Stimulated activated CD8-positive, alpha-beta memory T cell treated with anti-CD3 and anti-CD28 coated beads, Interleukin-2, amount 100 ng/mL, for 48 hours (primary cell): ENCODE results near the gene DGCR2.
"Not testable (repeated sequence)": the region's sequence is repeated elsewhere in the genome, so short reads cannot be mapped to it uniquely, and the experiment has no call there.

Source experiments
- DNase-seq, 2 donors: peaks; one replicate each; pipeline ENCODE4 v3.0.0-alpha.2; 2020; ENCODE audit warnings: low read depth in 2 of 2

DGCR2 gene

DNA sequence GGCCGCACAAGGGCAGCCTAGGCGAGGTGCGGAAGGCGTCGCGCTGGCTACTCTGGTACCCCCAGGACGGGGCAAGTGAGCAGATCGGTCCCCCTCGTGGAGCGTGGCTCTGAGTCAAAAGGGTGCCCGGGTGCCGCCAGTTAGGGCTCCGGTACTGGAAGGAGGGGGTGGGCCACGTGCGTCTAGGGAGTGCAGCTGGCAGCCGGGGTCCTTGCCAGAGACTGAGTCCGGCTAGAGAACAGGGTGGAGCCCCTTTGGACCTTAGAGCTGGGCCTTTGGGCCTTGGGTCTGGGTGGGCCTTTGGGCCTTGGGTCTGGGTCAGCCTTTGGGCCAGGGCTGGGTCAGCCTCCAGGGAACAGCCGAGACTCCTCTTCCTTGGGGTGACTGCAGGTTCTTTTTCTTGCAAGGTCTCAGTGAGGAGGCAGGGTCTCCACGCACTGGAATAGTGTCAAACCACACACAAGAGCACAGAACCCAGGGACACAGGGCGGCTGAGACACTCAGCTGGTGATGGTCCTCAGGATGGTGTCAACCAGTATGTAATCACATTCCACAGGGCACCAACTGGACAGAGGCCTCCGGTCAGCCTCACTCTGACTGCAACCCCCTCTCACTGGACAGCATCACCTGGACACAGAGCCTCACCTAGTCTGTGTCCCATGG lies 91.9 kb downstream of the DGCR2 start:
- not testable (repeated sequence) for DNase-seq

DNA sequence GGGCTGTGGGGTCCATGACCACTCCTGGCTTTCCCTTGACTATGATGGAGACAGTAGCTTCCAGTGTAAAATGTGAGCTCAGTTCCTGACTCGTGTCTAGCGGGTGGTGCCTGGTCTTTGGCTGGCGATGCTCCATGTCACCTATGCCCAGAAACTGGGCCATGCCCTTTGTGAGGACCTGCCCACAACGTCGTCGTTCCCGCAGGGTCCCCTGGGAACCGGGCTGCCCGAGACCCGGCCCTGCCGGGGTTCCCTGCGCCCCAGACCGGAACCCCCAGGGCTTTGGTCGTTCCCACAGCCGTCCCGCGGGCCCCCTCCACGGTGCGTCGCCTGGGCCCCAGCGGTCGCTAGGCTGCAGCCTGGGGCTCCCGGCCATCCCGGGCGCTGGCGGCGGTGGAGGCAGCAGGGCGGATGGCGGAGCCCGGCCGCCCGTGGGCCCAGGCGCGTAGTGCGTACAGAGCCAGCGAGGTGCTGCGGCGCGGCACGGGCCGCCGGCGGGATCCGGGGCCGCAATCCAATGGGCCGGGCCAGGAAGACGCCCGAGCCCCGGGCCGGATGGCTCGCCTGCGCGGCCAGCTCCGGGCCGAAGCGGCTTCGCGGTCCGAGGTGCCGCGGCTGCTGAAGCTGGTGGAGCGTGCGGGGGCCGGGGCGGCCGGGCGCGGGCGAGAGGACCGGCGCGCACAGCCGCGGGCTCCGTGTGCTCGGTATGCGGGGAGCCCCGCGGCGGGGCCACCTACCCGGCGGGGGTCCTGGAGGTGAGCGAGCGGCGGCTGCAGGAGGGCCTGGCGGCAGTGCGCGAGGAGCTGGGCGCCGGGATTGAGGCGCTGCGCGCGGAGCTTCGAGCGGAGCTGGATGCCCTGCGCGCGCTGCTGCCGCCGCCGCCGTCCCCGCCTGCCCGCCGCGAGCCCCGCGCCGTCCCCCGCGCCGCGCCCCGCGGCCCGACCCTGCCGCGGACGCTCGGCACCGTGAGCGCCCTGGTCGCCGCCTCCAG lies 92.8 kb downstream of the DGCR2 start:
- not testable (repeated sequence) for DNase-seq

DNA sequence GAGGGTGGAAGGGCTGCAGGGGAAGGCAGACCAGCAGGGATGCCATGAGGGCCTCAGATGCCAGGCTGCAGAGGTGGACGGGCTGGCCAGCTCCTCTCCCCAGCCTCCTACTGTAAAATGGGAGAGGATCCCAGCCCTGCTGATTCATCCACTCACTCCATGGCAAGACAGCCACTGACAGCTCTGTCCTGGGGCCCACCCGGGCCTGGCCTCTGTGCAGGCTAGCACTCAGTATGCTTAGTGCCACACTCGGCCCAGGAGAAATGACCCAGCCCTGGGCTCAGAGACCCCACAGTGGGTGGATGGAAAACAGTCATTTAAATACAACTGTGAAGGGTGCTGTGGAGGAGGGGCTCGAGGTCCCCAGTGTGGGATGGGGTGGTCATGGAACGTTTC lies 94.2 kb downstream of the DGCR2 start:
- DNase-seq, result not testable (repeated sequence)

DNA sequence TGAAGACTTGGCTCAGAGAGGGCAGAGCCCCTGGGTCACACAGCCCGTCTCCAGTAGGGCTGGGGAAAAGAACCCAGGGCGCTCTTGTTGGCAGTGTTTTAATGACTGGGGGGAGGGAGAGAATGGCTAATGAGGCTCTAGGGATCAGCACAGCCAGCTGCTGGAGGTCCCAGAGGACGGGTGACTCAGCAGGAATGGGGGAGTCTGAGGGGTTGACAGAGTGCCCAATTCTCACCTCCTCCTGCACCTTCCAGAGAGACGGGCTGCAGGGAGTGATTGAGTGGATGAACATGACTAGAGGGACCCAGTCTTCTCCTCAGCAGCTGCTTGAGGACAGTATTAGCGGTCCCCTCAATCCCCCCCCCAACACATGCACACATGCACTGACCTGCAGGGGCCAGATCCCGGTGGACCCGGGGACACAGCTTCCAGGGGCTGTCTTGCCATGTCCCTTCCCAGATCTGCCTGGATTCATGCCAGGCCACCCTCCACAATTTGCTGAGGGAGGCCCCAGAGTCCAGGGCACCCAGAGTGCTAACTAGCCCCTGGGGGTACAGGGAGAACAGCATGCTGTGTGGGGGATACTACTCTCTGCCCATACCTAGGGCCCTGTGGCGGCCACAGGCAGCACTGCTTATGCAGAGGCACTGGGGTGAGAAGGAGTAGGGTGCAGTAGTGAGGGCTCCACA lies 94.7 kb downstream of the DGCR2 start:
- DNase-seq, result not testable (repeated sequence)

DNA sequence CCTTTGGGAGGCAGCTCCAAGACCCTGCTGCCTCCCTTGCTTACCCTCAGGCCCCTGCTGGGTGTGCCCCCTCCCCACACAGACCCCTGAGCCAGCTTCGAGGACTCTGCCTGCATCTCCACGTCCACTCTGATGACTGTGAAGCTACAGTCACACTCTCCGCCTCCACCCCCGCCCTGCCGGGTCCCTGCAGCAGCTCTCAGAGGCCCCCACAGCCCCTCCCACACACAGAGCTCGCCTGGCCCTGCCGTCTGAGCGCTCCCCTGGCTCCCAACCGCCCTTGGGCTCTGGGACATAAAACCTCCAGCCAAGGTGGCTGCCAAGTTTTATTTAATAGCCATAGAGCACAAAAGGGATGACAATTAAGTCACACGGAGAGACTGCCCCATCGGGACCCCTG lies 96.1 kb downstream of the DGCR2 start:
- DNase-seq, result not testable (repeated sequence)

DNA sequence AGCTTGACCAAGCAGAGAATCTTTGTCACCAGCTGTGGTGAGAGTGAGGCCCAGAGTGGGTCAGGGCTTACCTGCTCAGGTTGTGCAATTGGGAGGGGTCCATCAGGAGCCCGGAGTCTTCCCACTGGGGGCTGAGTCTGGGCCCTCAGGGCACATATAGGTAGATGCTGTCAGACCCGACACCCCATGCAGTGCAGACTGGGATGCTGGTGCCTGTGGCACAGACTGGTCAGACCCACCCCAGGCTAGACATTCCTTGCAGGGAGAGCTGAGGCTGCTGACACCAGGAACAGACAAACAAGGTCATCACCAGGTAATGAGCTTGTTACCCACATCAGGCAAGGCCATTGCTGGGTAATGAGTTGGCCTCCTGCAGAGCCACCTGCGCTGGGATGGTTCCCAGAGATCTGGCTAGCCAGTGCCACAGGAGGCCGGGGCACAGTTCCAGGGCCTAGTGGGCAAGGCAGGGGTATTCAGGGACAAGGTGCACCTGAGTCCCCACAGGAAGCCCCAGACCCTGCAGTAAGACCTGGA lies 97.2 kb downstream of the DGCR2 start:
- DNase-seq, result not testable (repeated sequence)

DNA sequence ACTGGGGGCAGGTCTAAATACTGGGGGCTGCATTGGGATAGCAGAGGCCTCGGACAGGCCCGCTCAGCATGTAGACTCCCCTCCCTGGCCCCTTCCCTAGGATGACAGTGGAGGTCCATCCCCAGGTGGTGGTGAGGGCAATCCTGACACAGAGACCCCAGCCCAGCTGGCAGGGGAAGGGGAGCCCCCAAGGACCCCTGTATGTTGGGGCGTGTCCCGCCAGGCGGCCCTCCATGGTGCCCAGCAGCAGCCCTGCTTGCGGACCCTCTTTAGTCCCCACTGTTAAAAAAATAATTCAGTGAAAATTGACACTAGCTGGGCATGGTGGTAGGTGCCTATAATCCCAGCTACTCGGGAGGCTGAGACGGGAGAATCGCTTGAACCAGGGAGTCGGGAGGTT lies 98.3 kb downstream of the DGCR2 start:
- DNase-seq, result not testable (repeated sequence)

DNA sequence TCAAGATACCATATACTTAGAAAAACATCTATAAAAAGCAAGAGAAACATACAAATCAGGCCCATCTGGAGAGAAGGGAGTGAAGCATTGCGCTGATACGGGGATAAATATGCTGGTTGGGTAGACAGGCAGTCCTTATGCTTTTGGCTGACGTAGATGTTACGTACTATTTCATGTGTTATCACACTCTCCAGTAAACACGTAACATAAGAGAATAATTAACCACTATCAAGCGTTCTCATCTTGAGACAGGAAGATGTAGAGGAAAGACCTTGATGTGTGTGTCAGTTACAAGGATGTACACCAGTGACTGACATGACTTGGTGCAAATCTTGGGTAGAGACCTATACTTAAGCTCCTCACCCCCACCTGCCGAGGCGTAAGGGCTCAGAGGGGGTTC lies 99.5 kb downstream of the DGCR2 start:
- DNase-seq, result no peak

DNA sequence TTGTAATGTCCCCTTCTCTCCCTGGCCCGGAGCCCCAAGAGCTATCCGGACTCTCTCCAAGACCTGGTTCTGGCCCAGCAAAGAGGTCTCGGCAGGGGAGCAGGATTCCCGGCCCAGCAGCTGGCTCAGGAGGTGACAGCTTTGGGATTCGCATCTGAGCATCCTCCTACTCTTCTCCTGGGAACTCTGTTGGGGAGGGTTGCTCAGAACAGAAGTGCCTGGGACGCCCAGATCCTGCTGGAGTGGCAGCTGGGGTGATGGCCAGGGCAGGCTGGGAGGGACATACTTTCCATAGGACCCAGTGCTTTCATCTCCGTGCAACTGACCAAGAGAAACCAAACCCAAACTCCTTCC lies 102.6 kb downstream of the DGCR2 start:
- no peak for DNase-seq

DNA sequence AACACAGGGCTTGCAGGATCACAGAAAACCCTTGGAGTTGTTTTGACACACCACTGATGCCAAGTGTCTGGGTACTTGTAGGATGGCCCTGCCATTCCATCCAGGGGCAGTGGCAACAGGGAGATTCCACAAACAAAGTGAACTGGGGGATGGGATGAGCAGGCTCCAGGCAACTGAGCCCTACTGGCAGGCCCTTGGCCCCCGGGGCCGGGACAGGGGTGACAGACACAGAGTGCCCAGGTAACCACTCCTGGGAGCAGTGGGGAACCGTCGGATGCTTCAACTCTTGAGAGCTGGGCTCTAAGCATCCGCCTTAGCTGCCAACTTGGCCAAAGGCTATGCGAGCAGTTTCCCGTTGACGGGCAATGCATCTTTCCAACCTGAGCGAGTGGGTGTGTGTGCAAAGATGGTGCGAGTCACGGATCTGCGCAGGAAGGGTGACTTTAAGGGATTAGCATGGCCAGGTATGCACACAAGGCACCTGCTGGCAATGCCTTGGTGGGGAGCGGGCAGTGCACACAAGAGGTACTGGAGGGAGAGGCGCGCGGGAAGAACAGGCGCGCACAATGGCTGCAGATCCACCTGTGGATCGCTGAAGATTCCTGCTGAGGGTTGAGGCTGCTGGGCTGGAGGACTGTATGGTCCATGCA lies 103.1 kb downstream of the DGCR2 start:
- DNase-seq, result no peak

DNA sequence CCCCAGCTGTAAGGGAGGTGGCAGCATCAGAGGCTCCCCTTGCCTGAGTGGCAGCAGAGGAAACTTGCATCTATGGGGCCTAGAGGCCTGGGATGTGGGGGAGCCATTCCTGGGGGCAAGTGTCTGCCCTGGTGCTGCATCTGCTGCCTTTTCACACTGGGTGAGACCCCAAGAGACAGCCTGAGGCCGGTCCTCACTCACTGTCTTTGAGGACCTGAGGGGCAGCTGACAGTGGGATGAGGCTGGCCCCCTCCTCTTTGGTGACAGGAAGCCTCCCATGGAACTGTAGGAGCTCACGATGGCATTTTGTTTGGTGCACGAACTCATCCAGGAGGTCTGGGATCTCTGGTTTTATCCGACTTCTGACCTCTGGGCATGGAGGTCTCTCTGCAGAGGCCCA lies 104.0 kb downstream of the DGCR2 start:
- no peak for DNase-seq

DNA sequence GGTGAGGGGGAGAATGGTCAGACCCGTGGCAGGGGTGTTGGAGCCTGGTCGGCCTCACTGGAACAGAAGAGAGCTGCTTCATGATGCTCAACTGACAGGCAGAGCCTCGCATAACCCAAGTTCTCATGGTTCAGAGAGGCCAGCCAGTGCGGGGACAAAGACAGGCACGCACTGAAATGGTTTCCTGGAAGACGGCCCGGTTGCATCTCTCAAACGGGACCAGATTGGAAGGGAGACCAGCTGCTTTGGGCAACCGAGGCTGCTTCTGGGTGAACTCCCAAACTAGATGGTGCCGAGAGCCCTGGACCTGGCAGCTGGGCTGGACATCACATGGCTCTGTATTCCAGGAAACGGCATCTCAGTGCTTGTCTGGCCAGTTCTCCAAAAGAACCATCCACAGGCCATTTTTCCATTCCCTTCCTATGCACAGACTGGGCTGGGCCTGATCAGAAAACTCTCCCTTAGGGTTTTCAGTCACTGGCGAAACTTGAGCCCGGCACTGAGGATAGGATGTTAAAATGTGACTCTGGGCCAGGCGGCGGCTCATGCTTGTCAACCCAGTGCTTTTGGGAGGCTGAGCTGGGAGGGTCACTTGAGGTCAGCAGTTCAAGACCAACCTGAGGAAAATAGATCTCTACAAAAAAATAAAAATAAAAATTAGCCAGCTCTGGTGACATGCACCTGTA lies 106.0 kb downstream of the DGCR2 start:
- DNase-seq, result no peak

DNA sequence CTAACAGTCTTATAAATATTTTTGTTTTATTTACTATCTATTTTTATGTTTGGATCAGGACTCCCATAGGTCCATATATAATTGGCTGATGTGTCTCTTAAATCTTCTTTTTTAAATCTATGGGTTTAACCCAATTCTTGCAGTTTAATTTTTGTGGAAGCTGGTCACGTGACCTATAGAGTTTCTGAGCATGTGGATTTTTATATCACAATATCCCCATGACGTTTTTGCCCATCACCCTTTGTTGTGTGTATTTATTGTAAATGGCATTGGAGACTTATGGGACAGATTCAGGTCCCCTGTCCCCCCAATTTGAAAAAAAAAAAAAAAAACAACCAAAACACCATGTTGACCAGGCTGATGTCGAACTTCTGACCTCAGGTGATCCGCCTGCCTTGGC lies 107.3 kb downstream of the DGCR2 start:
- no peak for DNase-seq

DNA sequence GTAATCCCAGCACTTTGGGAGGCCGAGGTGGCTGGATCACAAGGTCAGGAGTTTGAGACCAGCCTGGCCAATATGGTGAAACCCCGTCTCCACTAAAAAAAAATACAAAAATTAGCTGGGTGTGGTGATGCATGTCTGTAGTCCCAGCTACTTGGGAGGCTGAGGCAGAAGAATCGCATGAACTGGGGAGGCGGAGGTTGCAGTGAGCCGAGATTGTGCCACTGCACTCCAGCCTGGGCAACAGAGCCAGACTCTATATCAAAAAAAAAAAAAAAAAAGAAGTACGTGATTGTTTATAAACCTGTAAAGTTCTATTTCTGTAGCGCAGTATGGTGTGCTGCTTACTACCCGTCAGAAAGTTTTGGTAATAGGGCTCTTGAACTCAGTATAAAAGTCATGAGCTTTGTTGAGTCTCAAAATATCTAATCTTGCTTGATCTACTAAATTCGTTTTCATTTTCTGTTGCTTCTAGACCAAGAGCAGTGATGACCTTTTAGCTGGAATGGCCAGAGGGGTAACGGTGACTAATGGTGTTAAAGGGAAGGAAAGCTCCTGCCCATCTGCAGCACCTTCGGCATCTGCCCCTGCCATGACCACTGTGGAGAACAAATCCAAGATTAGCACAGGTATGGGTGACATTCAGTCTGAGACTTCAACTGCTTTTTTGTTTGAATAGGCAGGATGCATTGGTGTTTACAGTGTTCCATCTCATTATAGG lies 108.2 kb downstream of the DGCR2 start:
- not testable (repeated sequence) for DNase-seq

DNA sequence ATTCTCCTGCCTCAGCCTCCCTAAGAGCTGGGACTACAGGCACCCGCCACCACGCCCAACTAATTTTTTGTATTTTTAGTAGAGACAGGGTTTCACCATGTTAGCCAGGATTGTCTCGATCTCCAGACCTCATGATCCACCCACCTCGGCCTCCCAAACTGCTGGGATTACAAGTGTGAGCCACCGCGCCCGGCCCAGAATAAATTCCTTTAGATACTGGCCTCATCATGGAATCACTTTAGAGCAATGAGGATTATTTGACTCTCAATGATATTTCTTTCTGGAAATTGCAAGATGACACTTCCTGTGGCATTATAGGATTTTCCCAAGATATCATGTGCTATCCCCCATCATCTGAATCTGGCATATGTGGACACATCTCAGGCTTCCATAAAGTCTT lies 108.8 kb downstream of the DGCR2 start:
- DNase-seq, result not testable (repeated sequence)

DNA sequence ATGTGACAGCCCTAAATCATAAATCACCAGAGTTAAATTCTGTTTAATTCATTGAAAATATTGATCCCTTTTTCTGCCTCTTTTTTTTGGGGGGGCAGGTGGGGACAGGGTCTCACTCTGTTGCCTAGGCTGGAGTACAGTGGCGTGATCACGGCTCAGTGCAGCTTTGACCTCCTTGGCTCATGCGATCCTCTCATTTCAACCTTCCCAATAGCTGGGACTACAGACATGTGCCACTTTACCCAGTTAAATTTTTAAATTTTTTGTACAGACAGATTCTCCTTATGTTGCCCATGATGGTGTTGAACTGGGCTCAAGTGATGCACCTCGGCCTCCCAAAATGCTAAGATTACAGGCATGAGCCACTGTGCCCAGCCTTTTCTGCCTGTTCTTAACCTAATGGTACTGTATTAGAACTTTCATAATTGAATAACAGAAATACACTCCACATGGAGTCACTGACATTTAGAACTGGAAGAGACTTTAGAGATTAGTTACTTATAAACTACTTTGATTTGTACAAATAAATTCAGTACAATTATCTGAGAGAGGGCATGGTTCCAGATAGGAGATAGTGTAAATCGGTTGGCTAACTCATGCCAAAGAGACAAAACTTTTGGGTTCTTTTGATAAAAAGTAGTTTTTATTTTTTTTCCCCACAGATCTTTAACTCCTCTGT lies 109.8 kb downstream of the DGCR2 start:
- no peak for DNase-seq

DNA sequence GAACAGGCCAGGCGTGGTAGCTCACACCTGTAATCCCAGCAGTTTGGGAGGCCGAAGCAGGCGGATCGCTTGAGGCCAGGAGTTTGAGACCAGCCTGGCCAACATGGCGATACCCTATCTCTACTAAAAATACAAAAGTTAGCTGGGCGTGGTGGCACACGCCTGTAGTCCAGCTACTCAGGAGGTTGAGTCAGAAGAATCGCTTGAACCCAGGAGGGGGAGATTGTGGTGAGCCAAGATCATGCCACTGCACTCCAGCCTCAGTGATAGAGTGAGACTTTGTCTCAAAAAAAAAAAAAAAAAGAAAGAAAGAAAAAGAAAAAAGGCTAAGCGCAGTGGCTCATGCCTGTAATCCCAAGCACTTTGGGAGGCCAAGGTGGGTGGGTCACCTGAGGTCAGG lies 110.6 kb downstream of the DGCR2 start:
- not testable (repeated sequence) for DNase-seq

DNA sequence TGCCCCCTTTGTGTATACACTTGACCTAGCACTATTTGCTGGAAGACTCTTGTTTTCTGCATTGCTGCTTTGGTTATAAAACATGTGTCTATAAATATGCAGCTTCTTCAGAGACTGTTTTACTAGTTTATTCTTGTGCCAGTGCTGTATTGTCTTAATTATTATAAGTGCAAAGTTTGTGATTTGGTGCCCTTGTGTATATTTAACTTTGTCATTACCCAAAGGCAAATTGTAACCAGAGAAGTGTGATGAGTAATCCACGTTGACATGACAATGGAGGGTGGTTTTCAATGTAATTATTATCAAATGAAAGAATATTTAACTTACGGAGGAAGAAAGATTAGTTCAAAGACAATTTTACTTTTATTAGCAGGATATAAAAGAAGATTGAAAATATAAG lies 111.1 kb downstream of the DGCR2 start:
- no peak for DNase-seq

DNA sequence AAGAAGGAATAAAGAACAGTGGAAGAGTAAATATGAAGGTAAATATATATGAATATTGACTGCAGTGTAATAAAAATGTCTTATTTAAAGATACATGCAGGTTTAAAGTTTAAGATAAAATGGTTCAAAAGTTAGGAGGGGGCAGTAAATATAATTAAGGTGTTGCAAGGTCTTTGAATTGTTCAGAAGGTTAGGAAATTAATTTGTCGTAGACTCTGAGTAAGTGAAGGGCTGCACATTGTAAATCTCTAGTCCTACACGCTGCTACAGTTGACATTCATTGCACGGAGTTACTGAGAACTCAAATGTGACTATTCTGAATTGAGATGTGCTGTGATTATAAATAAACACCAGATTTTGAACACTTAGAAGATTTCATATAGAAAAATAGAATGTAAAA lies 116.3 kb downstream of the DGCR2 start:
- no peak for DNase-seq

DNA sequence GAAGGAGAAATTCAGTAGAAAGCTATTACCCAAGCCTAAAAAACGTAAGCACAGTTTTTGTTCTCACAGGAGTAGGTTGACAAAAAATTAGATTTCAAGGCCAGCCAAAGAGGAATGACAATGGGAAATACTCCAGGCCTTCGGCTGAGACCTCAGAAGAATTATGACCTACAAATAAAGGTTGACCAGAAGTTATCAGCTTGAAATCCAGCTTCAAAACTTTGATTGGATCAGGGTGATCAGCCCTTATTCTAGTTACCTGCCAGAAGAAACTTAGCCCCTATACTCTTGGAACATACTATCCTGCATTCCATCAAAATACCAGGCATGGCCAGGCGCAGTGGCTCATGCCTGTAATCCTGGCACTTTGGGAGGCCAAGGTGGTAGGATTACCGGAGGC lies 117.7 kb downstream of the DGCR2 start:
- DNase-seq, result no peak
